Measurements from ENCODE around the gene EEF1AKMT3.

GRCh38 chr12:57825451-57825850, 53.0 kb downstream of the EEF1AKMT3 start:
- no peak for TF ChIP-seq GABPA (IDR thresholded peaks at IDR 0.05 in 1 of 2, conservative IDR thresholded peaks at IDR 0.05 in 1 of 2)
- TF ChIP-seq, protein P1, sequence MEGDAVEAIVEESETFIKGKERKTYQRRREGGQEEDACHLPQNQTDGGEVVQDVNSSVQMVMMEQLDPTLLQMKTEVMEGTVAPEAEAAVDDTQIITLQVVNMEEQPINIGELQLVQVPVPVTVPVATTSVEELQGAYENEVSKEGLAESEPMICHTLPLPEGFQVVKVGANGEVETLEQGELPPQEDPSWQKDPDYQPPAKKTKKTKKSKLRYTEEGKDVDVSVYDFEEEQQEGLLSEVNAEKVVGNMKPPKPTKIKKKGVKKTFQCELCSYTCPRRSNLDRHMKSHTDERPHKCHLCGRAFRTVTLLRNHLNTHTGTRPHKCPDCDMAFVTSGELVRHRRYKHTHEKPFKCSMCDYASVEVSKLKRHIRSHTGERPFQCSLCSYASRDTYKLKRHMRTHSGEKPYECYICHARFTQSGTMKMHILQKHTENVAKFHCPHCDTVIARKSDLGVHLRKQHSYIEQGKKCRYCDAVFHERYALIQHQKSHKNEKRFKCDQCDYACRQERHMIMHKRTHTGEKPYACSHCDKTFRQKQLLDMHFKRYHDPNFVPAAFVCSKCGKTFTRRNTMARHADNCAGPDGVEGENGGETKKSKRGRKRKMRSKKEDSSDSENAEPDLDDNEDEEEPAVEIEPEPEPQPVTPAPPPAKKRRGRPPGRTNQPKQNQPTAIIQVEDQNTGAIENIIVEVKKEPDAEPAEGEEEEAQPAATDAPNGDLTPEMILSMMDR (IDR thresholded peaks at IDR 0.05; ENCODE audit: low read depth, low read length, missing input control) = no peak
- TF ChIP-seq YY1 (IDR thresholded peaks at IDR 0.05) = no peak
- TF ChIP-seq SP1 (IDR thresholded peaks at IDR 0.05) = no peak
- TF ChIP-seq, protein P2, sequence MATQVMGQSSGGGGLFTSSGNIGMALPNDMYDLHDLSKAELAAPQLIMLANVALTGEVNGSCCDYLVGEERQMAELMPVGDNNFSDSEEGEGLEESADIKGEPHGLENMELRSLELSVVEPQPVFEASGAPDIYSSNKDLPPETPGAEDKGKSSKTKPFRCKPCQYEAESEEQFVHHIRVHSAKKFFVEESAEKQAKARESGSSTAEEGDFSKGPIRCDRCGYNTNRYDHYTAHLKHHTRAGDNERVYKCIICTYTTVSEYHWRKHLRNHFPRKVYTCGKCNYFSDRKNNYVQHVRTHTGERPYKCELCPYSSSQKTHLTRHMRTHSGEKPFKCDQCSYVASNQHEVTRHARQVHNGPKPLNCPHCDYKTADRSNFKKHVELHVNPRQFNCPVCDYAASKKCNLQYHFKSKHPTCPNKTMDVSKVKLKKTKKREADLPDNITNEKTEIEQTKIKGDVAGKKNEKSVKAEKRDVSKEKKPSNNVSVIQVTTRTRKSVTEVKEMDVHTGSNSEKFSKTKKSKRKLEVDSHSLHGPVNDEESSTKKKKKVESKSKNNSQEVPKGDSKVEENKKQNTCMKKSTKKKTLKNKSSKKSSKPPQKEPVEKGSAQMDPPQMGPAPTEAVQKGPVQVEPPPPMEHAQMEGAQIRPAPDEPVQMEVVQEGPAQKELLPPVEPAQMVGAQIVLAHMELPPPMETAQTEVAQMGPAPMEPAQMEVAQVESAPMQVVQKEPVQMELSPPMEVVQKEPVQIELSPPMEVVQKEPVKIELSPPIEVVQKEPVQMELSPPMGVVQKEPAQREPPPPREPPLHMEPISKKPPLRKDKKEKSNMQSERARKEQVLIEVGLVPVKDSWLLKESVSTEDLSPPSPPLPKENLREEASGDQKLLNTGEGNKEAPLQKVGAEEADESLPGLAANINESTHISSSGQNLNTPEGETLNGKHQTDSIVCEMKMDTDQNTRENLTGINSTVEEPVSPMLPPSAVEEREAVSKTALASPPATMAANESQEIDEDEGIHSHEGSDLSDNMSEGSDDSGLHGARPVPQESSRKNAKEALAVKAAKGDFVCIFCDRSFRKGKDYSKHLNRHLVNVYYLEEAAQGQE (IDR thresholded peaks at IDR 0.05) = no peak
- TF ChIP-seq RXRA (IDR thresholded peaks at IDR 0.05) = no peak
- TF ChIP-seq HNF4A (conservative IDR thresholded peaks at IDR 0.05) = no peak
- TF ChIP-seq ATF3 (IDR thresholded peaks at IDR 0.05) = no peak
- TF ChIP-seq TAF1 (conservative IDR thresholded peaks at IDR 0.05) = no peak
- TF ChIP-seq MAX (IDR thresholded peaks at IDR 0.05) = no peak
- TF ChIP-seq JUND (IDR thresholded peaks at IDR 0.05) = no peak

Data from liver (tissue), 3 donors.